ENCODE measurements around the gene CRACR2B.

- TF ChIP-seq CTCF (IDR thresholded peaks at IDR 0.05) (no peak), POLR2A (IDR thresholded peaks at IDR 0.05) (no peak)
These were observed 33.4 kb downstream of the CRACR2B start for GRCh38 chr11:861105-861479.
